ENCODE measurements around the gene TYRO3.

The TYRO3 gene

GRCh38 chr15:41564286-41564959, 5.4 kb downstream of the TYRO3 start:
- no peak overlapping the region for H3K4me3 ChIP-seq (ENCODE audit: low read depth, low read length)
- TF ChIP-seq, protein P1, sequence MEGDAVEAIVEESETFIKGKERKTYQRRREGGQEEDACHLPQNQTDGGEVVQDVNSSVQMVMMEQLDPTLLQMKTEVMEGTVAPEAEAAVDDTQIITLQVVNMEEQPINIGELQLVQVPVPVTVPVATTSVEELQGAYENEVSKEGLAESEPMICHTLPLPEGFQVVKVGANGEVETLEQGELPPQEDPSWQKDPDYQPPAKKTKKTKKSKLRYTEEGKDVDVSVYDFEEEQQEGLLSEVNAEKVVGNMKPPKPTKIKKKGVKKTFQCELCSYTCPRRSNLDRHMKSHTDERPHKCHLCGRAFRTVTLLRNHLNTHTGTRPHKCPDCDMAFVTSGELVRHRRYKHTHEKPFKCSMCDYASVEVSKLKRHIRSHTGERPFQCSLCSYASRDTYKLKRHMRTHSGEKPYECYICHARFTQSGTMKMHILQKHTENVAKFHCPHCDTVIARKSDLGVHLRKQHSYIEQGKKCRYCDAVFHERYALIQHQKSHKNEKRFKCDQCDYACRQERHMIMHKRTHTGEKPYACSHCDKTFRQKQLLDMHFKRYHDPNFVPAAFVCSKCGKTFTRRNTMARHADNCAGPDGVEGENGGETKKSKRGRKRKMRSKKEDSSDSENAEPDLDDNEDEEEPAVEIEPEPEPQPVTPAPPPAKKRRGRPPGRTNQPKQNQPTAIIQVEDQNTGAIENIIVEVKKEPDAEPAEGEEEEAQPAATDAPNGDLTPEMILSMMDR (IDR thresholded peaks at IDR 0.05; ENCODE audit: low read depth, low read length, missing control alignments), result no peak
- no peak for DNase-seq (ENCODE audit: low read depth)

- DNase-seq (ENCODE audit: low read depth), result no peak
- no peak overlapping the region for H3K4me3 ChIP-seq (ENCODE audit: low read depth, low read length)
- TF ChIP-seq, protein P1 (IDR thresholded peaks at IDR 0.05; ENCODE audit: low read depth, low read length, missing control alignments), result no peak
Observed at GRCh38 chr15:41564960-41565502, 6.0 kb downstream of the TYRO3 start.

DNA sequence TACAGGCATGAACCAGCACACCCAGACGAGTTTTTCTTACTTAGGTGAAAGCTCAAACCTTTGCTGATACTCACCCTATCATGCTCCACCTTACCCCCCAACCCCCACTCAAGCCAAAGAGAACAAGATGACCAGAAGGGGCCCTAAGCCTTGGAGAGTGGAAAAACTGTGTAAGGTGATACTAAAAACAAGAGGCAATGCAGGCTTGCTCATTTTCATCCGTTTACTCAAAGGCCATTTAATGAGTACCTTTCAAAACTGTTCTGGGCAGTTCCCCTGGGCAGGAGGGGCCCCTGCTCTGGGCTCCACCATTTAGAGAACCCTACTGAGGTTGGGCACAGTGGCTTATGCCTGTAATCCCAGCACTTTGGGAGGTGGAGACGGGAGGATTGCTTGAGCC, 6.7 kb downstream of the TYRO3 start:
- TF ChIP-seq, protein P1 (IDR thresholded peaks at IDR 0.05; ENCODE audit: low read depth, low read length, missing control alignments), result no peak
- DNase-seq (ENCODE audit: low read depth), result no peak
- H3K4me3 ChIP-seq (ENCODE audit: low read depth, low read length), result no peak overlapping the region

GRCh38 chr15:41566121-41566885, 7.3 kb downstream of the TYRO3 start:
- TF ChIP-seq, protein P1 (IDR thresholded peaks at IDR 0.05; ENCODE audit: low read depth, low read length, missing control alignments), result no peak
- no peak overlapping the region for H3K4me3 ChIP-seq (ENCODE audit: low read depth, low read length)
- no peak for DNase-seq (ENCODE audit: low read depth)

GRCh38 chr15:41567261-41567660, 8.2 kb downstream of the TYRO3 start:
- TF ChIP-seq, protein P1 (IDR thresholded peaks at IDR 0.05; ENCODE audit: low read depth, low read length, missing control alignments), result no peak
- H3K4me3 ChIP-seq (ENCODE audit: low read depth, low read length), result no peak overlapping the region
- DNase-seq (ENCODE audit: low read depth), result no peak

GRCh38 chr15:41567862-41568261, 8.8 kb downstream of the TYRO3 start:
- DNase-seq (ENCODE audit: low read depth), result no peak
- H3K4me3 ChIP-seq (ENCODE audit: low read depth, low read length), result no peak overlapping the region
- TF ChIP-seq, protein P1 (IDR thresholded peaks at IDR 0.05; ENCODE audit: low read depth, low read length, missing control alignments), result no peak

All from GM12864 (cell line).